A673 (cell line): ENCODE measurements around the gene NSD1. TPM values are rescaled to one million over a fixed set of nuclear protein-coding genes. Genes with fewer than 3 reads are reported as not detected.

Experiments
- BruUV-seq: library from RNA; stranded (reverse); fragments of 400-500 nt; replicated peaks from 2 replicates; lab custom pipeline; 2021; lab: Mats Ljungman, UMichigan
- CTCF ChIA-PET: fragments of 300-600 bp; sonication (Branson Sonifier 250); formaldehyde crosslinking; loops from one replicate; lab custom pipeline; 2022; ENCODE audit warnings: antibody characterized with exemption; lab: Charles Lee
- POLR2A ChIA-PET: fragments of 300-600 bp; sonication (Branson Sonifier 250); formaldehyde crosslinking; loops from one replicate; lab custom pipeline; 2022; ENCODE audit warnings: antibody characterized with exemption; ENCODE audit not compliant: low non-redundant PET; lab: Charles Lee
- DNase-seq: peaks from one replicate; pipeline ENCODE4 v3.0.0-alpha.2; 2015; ENCODE audit warnings: low spot score
- H3K27ac ChIP-seq: fragments of 200-600 bp; sonication (generic); 2 replicates; pipeline ENCODE4 v1.5.1; 2016; ENCODE audit warnings: mixed run types, low read depth, mild to moderate bottlenecking, mixed read lengths, antibody characterized with exemption, low read length; ENCODE audit not compliant: poor library complexity, severe bottlenecking
- H3K27me3 ChIP-seq: fragments of 200-600 bp; sonication (generic); replicated peaks from 2 replicates; pipeline ENCODE4 v1.6.1; 2017; ENCODE audit warnings: mixed run types, low read depth, mild to moderate bottlenecking, mixed read lengths, antibody characterized with exemption, low read length; ENCODE audit not compliant: insufficient read depth, poor library complexity
- H3K36me3 ChIP-seq: fragments of 200-600 bp; sonication (generic); 2 replicates; pipeline ENCODE4 v1.6.1; 2016; ENCODE audit warnings: mixed run types, mild to moderate bottlenecking, mixed read lengths, antibody characterized with exemption, low read length; ENCODE audit not compliant: insufficient read depth, poor library complexity, severe bottlenecking
- H3K4me1 ChIP-seq: fragments of 200-600 bp; sonication (generic); 2 replicates; pipeline ENCODE4 v1.6.1; 2017; ENCODE audit warnings: mixed run types, mild to moderate bottlenecking, mixed read lengths, antibody characterized with exemption, low read length; ENCODE audit not compliant: insufficient read depth, poor library complexity, severe bottlenecking
- H3K4me3 ChIP-seq: fragments of 200-600 bp; sonication (generic); 2 replicates; pipeline ENCODE4 v1.5.1; 2016; ENCODE audit warnings: low read depth, mixed run types, mild to moderate bottlenecking, mixed read lengths, low read length; ENCODE audit not compliant: poor library complexity, severe bottlenecking
- H3K9me3 ChIP-seq: fragments of 200-600 bp; sonication (generic); 2 replicates; pipeline ENCODE4 v1.6.1; 2016; ENCODE audit warnings: mixed run types, low read depth, mild to moderate bottlenecking, mixed read lengths, antibody characterized with exemption, low read length; ENCODE audit not compliant: poor library complexity, severe bottlenecking
- EZH2 ChIP-seq: fragments of 200-600 bp; sonication (generic); IDR thresholded peaks from 2 replicates; pipeline ENCODE4 v1.6.1; 2017; ENCODE audit warnings: borderline replicate concordance, low read depth, mild to moderate bottlenecking, mixed read lengths, antibody characterized with exemption, low read length; ENCODE audit not compliant: poor library complexity, severe bottlenecking
- intact Hi-C: fragments of 100-400 bp; cut with micrococcal nuclease; formaldehyde crosslinking; loops from one replicate; pipeline ENCODE4 v1.10.0; 2022; ENCODE audit not compliant: unreplicated experiment
- total RNA-seq: library from RNA; stranded (reverse); gene quantifications from 2 replicates; pipeline ENCODE4 v1.2.3, GENCODE V29; 2021
- TF ChIP-seq, protein P1 (sequence below): fragments of 300-800, 200-600 bp; sonication (generic); conservative IDR thresholded peaks from 2 replicates; pipeline ENCODE4 v1.5.1; 2017; ENCODE audit warnings: low read depth, mild to moderate bottlenecking, antibody characterized with exemption, low read length, moderate library complexity, mixed read lengths

NSD1 gene
- total RNA-seq, 1 experiment from 2014 or later, result 74.3 TPM

DNA sequence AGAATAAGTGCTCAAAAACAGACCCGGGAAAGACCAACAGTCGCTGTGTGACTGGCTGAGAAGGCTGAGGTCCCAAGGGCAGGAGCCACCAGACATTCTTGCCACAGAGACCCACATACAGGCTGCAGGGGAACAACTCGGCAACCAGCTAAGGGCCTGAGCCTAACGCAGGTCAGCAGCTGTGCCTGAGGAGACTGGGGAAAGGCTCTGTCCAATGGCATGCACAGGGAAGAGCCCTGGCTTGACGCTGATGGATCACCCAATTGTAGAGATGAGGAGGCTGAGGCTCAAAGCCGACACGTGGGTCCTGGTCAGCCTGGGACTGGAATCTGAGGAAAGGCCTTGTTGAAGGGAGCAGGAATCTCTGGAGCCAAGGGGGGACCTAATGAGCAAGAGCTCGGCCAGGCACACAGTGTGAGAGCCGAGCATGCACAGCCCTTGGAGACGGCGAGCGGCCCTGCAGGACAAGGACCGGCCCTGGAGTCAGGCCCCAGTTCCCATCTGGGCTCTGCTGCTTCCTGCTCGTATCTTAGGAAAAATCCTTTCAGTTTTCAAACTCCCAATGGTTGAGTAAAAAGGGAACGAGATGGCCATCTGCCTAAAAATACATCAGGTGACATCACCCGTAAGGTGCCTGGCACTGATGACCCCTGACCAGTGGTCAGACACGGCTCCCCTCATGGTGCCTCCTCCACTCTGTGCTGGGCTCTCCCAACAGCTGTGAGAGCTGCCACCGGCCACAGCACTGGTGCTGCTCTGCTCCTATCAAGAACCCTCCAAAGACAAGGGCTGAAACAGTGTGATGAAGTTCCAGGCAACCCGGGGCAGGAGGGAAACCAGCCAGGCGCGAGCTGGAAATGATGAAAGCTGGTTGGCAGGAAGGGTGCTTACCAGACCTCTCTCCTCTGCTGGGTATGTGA lies 201.5 kb downstream of the NSD1 start:
- ChIA-PET POLR2A (no interaction called here), CTCF (no interaction called here)
- Histone ChIP-seq H3K9me3 (no peaks in the 10 kb centered on the region), H3K4me1 (no peaks in the 10 kb centered on the region), H3K27ac (no peak overlapping the region), H3K27me3 (no peaks in the 10 kb centered on the region), H3K4me3 (no peak overlapping the region), H3K36me3 (peaks cover 25% of the 10 kb centered on the region)
- DNase-seq, result no peak
- TF ChIP-seq, protein P1, sequence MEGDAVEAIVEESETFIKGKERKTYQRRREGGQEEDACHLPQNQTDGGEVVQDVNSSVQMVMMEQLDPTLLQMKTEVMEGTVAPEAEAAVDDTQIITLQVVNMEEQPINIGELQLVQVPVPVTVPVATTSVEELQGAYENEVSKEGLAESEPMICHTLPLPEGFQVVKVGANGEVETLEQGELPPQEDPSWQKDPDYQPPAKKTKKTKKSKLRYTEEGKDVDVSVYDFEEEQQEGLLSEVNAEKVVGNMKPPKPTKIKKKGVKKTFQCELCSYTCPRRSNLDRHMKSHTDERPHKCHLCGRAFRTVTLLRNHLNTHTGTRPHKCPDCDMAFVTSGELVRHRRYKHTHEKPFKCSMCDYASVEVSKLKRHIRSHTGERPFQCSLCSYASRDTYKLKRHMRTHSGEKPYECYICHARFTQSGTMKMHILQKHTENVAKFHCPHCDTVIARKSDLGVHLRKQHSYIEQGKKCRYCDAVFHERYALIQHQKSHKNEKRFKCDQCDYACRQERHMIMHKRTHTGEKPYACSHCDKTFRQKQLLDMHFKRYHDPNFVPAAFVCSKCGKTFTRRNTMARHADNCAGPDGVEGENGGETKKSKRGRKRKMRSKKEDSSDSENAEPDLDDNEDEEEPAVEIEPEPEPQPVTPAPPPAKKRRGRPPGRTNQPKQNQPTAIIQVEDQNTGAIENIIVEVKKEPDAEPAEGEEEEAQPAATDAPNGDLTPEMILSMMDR, result no peak
- TF ChIP-seq EZH2, result no peak
- no TSS peak for BruUV-seq
- intact Hi-C loops, result no loop called here

- POLR2A ChIA-PET, result no interaction called here
- intact Hi-C loops, result no loop called here
- CTCF ChIA-PET, result no interaction called here
These were observed 202.1 kb downstream of the NSD1 start for GRCh38 chr5:177335701-177336065.

GRCh38 chr5:177336112-177336511 lies 202.5 kb downstream of the NSD1 start:
- intact Hi-C loops, result no loop called here
- DNase-seq, result peak; percentile 46
- H3K4me1 ChIP-seq, result no peaks in the 10 kb centered on the region
- H3K27ac ChIP-seq, result no peak overlapping the region
- ChIA-PET CTCF (no interaction called here), POLR2A (no interaction called here)
- peaks cover 25% of the 10 kb centered on the region for H3K36me3 ChIP-seq
- BruUV-seq, result no TSS peak
- no peaks in the 10 kb centered on the region for H3K27me3 ChIP-seq
- no peak for TF ChIP-seq EZH2
- TF ChIP-seq, protein P1, result no peak; the same call in 1 of the 2 replicates
- no peaks in the 10 kb centered on the region for H3K9me3 ChIP-seq
- no peak overlapping the region for H3K4me3 ChIP-seq

More at GRCh38 chr5:177335701-177336065, 202.1 kb downstream of the NSD1 start:
- no peak overlapping the region for H3K4me3 ChIP-seq
- no peak overlapping the region for H3K27ac ChIP-seq
- no peaks in the 10 kb centered on the region for H3K27me3 ChIP-seq
- H3K9me3 ChIP-seq, result no peaks in the 10 kb centered on the region
- H3K36me3 ChIP-seq, result peaks cover 25% of the 10 kb centered on the region
- BruUV-seq, result no TSS peak
- no peaks in the 10 kb centered on the region for H3K4me1 ChIP-seq
- TF ChIP-seq, protein P1, result no peak
- TF ChIP-seq EZH2, result no peak
- DNase-seq, result no peak
